Heart left ventricle (tissue), 16 donors: ENCODE measurements around the gene SMARCB1. TPM values are rescaled to one million over a fixed set of nuclear protein-coding genes. Genes with fewer than 3 reads are reported as not detected.

Experiments used
- ATAC-seq, 4 donors: fragments of 200-7000 bp; cut with Tn5 transposase; one replicate each; pipeline ENCODE4 v1.9.1; 2020 to 2022; ENCODE audit warnings: moderate library complexity in 4 of 4, mild to moderate bottlenecking in 3 of 4, moderate number of reproducible peaks in 1 of 4
- DNase-seq, 5 donors: peaks; one replicate each; pipeline ENCODE4 v3.0.0-alpha.2; 2020
- H3K27ac ChIP-seq, 12 donors: fragments of 200-600 bp; sonication (generic) in 4 of 12; one replicate each; pipeline versions ENCODE4 v1.5.0 to v1.8.0; 2016 to 2022; ENCODE audit warnings: mild to moderate bottlenecking in 2 of 12
- H3K27me3 ChIP-seq, 9 donors: fragments of 200-600 bp; sonication (generic) in 2 of 9; one replicate each; pipeline versions ENCODE4 v1.5.1 to v1.8.0; 2016 to 2022; ENCODE audit warnings: mild to moderate bottlenecking in 3 of 9
- H3K36me3 ChIP-seq, 9 donors: fragments of 200-600 bp; sonication (generic) in 2 of 9; one replicate each; pipeline versions ENCODE4 v1.5.0 to v1.8.0; 2018 to 2022; ENCODE audit warnings: mild to moderate bottlenecking in 2 of 9
- H3K4me1 ChIP-seq, 12 donors: fragments of 200-600 bp; sonication (generic) in 4 of 12; one replicate each; pipeline versions ENCODE4 v1.5.0 to v1.8.0; 2016 to 2022; ENCODE audit warnings: mild to moderate bottlenecking in 3 of 12
- H3K4me3 ChIP-seq, 12 donors: fragments of 200-600 bp; sonication (generic) in 4 of 12; one replicate each; pipeline versions ENCODE4 v1.5.0 to v1.8.0; 2017 to 2022; ENCODE audit warnings: mild to moderate bottlenecking in 9 of 12, moderate library complexity in 4 of 12
- H3K9me3 ChIP-seq, 12 donors: fragments of 200-600 bp; sonication (generic) in 4 of 12; one replicate each; pipeline versions ENCODE4 v1.5.0 to v1.8.0; 2016 to 2022; ENCODE audit warnings: mild to moderate bottlenecking in 1 of 12
- POLR2A ChIP-seq, 2 donors: fragments of 450-650 bp; IDR thresholded peaks; one replicate each; pipeline ENCODE4 v1.6.1; 2017; ENCODE audit warnings: antibody characterized with exemption in 2 of 2, mild to moderate bottlenecking in 2 of 2, moderate library complexity in 2 of 2
- WGBS, 4 donors: extraction: QIAGEN DNeasy Blood & Tissue Kit in 2 of 4; methylation state at CpG; one replicate each; pipeline versions ENCODE4 v1.1.5 to v1.1.7; 2013 to 2018; 5-methylcytosine and 5-hydroxymethylcytosine counted together
- intact Hi-C, 10 donors: fragments of 100-400 bp; cut with DNase I; formaldehyde crosslinking; loops; one replicate each; pipeline versions ENCODE4 v1.11.1 to v1.14.2; 2022
- polyA plus RNA-seq, 2 donors: library from polyadenylated mRNA; stranded (reverse); fragments of 200-250 nt; gene quantifications; one replicate each; pipeline ENCODE4 v1.2.3, GENCODE V29; 2013
- total RNA-seq, 9 donors: library from RNA; depleted of rRNA in 2 of 9; stranded (reverse); fragments of >200 nt in 2 of 9; fragmentation: NEBNext Ultra II Directional in 3 of 9; extraction: Animal tissue kit (Norgen Biotek cat#: 25700) in 3 of 9; gene quantifications; one replicate each; pipeline versions ENCODE4 v1.1.0 to v1.2.4, GENCODE V29; 2016 to 2023
- TF ChIP-seq, protein P1 (sequence below), 12 donors: fragments of 200-600 bp; sonication (generic) in 4 of 12; IDR thresholded peaks; one replicate each; pipeline versions ENCODE4 v1.5.0 to v1.8.0; 2018 to 2022; ENCODE audit warnings: antibody characterized with exemption in 12 of 12, mild to moderate bottlenecking in 5 of 12
- donor health status: ischemic (EF 13 %, LVEDD 7.1; RV severe dilation, severe dysfunction).
- donor health status: healthy with polysubstance abuse.
- donor health status: DM: no; HTN: yes; CAD: no.
- donor health status: DM: no; HTN: no; CAD: no.
- donor health status: ischemic (EF 25% LVEDD 6.9; RV normal size, moderate dysfunction).
- donor health status: ischemic (EF 25% LVEDD 5.7; RV mildly dilated, moderate dysfunction).
- donor health status: healthy.
- donor health status: DM: yes; HTN: yes; CAD: no.
- donor health status: ischemic (EF 35%, LVEDD 5.7; RV mildly dilated, moderate dysfunction).
- donor health status: nonischemic (EF 11% LVEDD 7.7; RV severe dilation, severe dysfunction).
- donor health status: DM: yes; HTN: yes; CAD: no.
- donor health status: PGD.
- donor health status: ischemic (EF 29% LVEDD 5.4; RV normal size, mild dysfunction).
- donor health status: nonischemic (EF 23%, LVEDD 6.1; RV moderate dilation, normal function).

Gene SMARCB1
- total and polyA plus RNA-seq, 11 donors: 30.2 to 75.3 (median 45.6) TPM

DNA sequence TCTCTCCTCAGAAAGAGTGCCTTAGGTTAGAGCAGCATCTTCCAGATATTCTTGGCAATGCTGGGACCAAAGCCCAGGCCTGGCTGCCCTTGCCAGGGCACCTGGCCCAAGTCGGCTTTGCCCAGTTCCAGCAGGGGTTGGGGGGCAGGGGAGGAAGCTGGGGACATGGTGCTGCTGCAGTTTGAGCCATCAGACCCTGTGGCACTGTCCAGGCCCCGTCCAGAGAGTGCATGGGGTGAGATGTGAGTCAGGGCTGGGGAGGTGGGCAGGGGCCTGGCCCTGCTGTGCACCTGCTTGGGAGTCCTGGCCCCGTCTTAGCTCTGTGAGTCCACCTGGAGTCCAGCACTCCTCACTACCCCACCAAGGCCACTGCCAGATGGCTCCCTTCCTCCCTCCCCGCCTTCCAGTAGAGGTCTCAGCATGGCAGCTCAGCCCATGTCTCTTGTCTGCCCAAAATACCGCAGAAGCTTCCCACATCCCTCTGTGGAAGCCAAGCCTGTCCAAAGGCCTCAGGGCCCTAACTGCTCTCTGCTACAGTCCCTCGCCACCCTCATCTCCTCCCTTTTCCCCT lies 35.4 kb downstream of the SMARCB1 start:
- DNase-seq: peak in 1 of 5 donors; percentile 42
- peak; percentile 38 to 61 (median 43) for ATAC-seq
- Histone ChIP-seq H3K9me3 (no peaks in the 10 kb centered on the region), H3K4me1 (peaks cover 3 to 63% (median 36%) of the 10 kb centered on the region in 12 donors), H3K27ac (peak overlapping the region; percentile 6 to 97 (median 72)), H3K36me3 (peaks cover 0 to 98% (median 88%) of the 10 kb centered on the region in 9 donors), H3K4me3 (no peak overlapping the region), H3K27me3 (no peaks in the 10 kb centered on the region)
- intact Hi-C loops: no loop called here
- 52 to 73% (median 64%) methylated on average over 6 of the region's 6 CpGs for WGBS, 4 donors
- no peak for TF ChIP-seq POLR2A (IDR thresholded peaks at IDR 0.05)
- TF ChIP-seq, protein P1, sequence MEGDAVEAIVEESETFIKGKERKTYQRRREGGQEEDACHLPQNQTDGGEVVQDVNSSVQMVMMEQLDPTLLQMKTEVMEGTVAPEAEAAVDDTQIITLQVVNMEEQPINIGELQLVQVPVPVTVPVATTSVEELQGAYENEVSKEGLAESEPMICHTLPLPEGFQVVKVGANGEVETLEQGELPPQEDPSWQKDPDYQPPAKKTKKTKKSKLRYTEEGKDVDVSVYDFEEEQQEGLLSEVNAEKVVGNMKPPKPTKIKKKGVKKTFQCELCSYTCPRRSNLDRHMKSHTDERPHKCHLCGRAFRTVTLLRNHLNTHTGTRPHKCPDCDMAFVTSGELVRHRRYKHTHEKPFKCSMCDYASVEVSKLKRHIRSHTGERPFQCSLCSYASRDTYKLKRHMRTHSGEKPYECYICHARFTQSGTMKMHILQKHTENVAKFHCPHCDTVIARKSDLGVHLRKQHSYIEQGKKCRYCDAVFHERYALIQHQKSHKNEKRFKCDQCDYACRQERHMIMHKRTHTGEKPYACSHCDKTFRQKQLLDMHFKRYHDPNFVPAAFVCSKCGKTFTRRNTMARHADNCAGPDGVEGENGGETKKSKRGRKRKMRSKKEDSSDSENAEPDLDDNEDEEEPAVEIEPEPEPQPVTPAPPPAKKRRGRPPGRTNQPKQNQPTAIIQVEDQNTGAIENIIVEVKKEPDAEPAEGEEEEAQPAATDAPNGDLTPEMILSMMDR (IDR thresholded peaks at IDR 0.05): no peak

GRCh38 chr22:23823331-23823791 lies 36.6 kb downstream of the SMARCB1 start:
- WGBS, 4 donors: 56 to 62% (median 58%) methylated on average over 13 to 14 of the region's 14 CpGs
- no peak for TF ChIP-seq POLR2A (IDR thresholded peaks at IDR 0.05)
- TF ChIP-seq, protein P1 (IDR thresholded peaks at IDR 0.05): no peak
- H3K4me1 ChIP-seq: peaks cover 7 to 74% (median 39%) of the 10 kb centered on the region in 12 donors
- no peak overlapping the region for H3K4me3 ChIP-seq
- peak overlapping the region; percentile 55 to 97 (median 74) for H3K27ac ChIP-seq
- peaks cover 0 to 96% (median 88%) of the 10 kb centered on the region in 9 donors for H3K36me3 ChIP-seq
- intact Hi-C loops: no loop called here
- ATAC-seq (peak; percentile 63 to 75 (median 70)), DNase-seq (peak in 3 of 5 donors; percentile 39 to 77 (median 66))
- no peaks in the 10 kb centered on the region for H3K9me3 ChIP-seq
- H3K27me3 ChIP-seq: no peaks in the 10 kb centered on the region

DNA sequence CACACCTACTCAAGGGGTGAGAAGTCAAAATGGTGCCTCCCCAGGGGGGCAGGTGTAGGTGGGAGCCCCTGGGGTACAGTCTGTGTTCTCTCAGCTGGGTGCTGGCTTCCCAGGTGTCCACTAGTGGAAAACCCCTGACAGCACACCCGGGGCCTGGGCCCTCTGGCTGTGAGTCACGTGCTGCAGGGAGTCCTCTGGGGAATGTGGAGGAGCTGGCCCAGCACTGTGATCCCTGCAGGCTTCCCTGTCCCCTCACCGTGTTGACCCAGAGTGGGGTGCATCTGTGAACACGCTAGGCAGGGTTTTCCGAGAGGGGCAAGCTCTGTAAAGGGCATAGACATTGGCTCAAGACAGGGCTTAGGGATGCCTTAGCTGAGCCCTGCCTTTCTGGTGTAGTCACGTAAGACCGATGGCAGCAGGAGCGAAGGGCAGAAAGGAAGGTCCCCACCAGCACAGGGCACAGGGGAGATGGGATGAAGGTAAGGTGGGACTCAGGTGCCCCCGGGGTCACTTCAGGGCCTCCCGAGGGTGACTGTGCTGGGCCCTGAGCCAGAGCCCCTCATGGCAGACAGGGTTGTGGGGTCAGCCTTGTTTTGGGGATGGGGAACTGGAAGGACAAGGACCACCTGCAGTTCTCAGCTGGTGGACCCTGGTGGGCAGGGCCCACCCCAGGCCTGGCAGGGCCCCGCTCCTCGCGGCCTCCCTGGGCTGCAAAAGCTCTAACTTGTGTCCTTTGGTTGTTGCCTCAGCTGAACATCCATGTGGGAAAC lies 37.9 kb downstream of the SMARCB1 start:
- intact Hi-C loops: no loop called here
- DNase-seq: peak in 1 of 5 donors; percentile 32

More for the DNA sequence above, 37.9 kb downstream of the SMARCB1 start:
- WGBS, 4 donors: 77 to 86% (median 80%) methylated on average over 12 to 13 of the region's 13 CpGs
- TF ChIP-seq, protein P1 (IDR thresholded peaks at IDR 0.05): no peak
- no peak for TF ChIP-seq POLR2A (IDR thresholded peaks at IDR 0.05)
- ATAC-seq: no peak
- no peak overlapping the region for H3K4me3 ChIP-seq
- H3K4me1 ChIP-seq: peaks cover 7 to 87% (median 47%) of the 10 kb centered on the region in 12 donors
- H3K27me3 ChIP-seq: no peaks in the 10 kb centered on the region
- H3K36me3 ChIP-seq: peaks cover 0 to 96% (median 81%) of the 10 kb centered on the region in 9 donors
- H3K9me3 ChIP-seq: no peaks in the 10 kb centered on the region
- peak overlapping the region in 9 of 12 donors; percentile 55 to 97 (median 77) for H3K27ac ChIP-seq
